GM12878 (cell line): ENCODE measurements around the gene PKP3. TPM values are rescaled to one million over a fixed set of nuclear protein-coding genes. Genes with fewer than 3 reads are reported as not detected.

Experiments used
- ATAC-seq: fragments of 200-7000 bp; cut with Tn5 transposase; 3 replicates; pipeline ENCODE4 v1.9.1; 2020; ENCODE audit warnings: mild to moderate bottlenecking, moderate library complexity
- BruUV-seq: library from RNA; stranded (reverse); fragments of 400-500 nt; replicated peaks from 2 replicates; lab custom pipeline; 2021; lab: Mats Ljungman, UMichigan
- CTCF ChIA-PET: fragments of 300-600 bp; sonication (Branson Sonifier 250); formaldehyde crosslinking; extraction: SDS; loops from one replicate; lab custom pipeline; 2021; ENCODE audit warnings: inconsistent platforms; lab: Yijun Ruan, JAX
- POLR2A ChIA-PET: fragments of 350-600 bp; formaldehyde crosslinking; extraction: SDS; loops from one replicate; lab custom pipeline; 2021; ENCODE audit warnings: inconsistent platforms; lab: Charles Lee
- RAD21 ChIA-PET: fragments of 300-600 bp; sonication (Branson Sonifier 250); formaldehyde crosslinking; loops from one replicate; lab custom pipeline; 2023; ENCODE audit warnings: antibody characterized with exemption; ENCODE audit not compliant: unreplicated experiment; lab: Charles Lee
- SMC1A ChIA-PET: fragments of 300-600 bp; sonication (Branson Sonifier 250); formaldehyde crosslinking; loops from one replicate; lab custom pipeline; 2023; ENCODE audit not compliant: unreplicated experiment, uncharacterized antibody; lab: Charles Lee
- DNase-seq: peaks from one replicate; pipeline ENCODE4 v3.0.0-alpha.2; 2011; ENCODE audit warnings: low read depth, low spot score
- FAIRE-seq: peaks from 3 replicates; lab custom pipeline; 2011; peaks lifted over from hg19 to GRCh38; lab: Jason Lieb, UNC
- H2AFZ ChIP-seq: 2 replicates; pipeline ENCODE4 v1.6.0; 2011; ENCODE audit warnings: low read depth, low read length, control low read depth; ENCODE audit not compliant: control insufficient read depth
- H3K27ac ChIP-seq: 2 replicates; pipeline ENCODE4 v1.5.1; 2011; ENCODE audit warnings: control low read depth; ENCODE audit not compliant: control insufficient read depth, insufficient read depth
- H3K27me3 ChIP-seq, 2 experiments: replicated peaks in 1 of 2; 2 replicates each; pipeline versions ENCODE4 v1.6.0 to v1.6.1; 2011; ENCODE audit warnings: low read length in 1 of 2; ENCODE audit not compliant: control insufficient read depth in 2 of 2, insufficient read depth in 2 of 2
- H3K36me3 ChIP-seq, 2 experiments: 2 replicates each; pipeline ENCODE4 v1.5.1; 2011; ENCODE audit warnings: low read length in 1 of 2; ENCODE audit not compliant: control insufficient read depth in 2 of 2, insufficient read depth in 2 of 2
- H3K4me1 ChIP-seq: 2 replicates; pipeline ENCODE4 v1.6.1; 2011; ENCODE audit warnings: mild to moderate bottlenecking, low read length, moderate library complexity, mixed read lengths; ENCODE audit not compliant: control insufficient read depth, insufficient read depth
- H3K4me2 ChIP-seq: 2 replicates; pipeline ENCODE4 v1.6.0; 2011; ENCODE audit warnings: control low read depth; ENCODE audit not compliant: control insufficient read depth, insufficient read depth
- H3K4me3 ChIP-seq: fragments of 200-600 bp; sonication (generic); 2 replicates; pipeline ENCODE4 v1.5.1; 2016
- H3K79me2 ChIP-seq: 2 replicates; pipeline ENCODE4 v1.6.0; 2011; ENCODE audit warnings: low read length; ENCODE audit not compliant: control insufficient read depth, insufficient read depth
- H3K9ac ChIP-seq: 2 replicates; pipeline ENCODE4 v1.8.0; 2011; ENCODE audit warnings: low read length, control low read depth, mixed read lengths; ENCODE audit not compliant: control insufficient read depth, insufficient read depth
- H3K9me3 ChIP-seq: replicated peaks from 3 replicates; pipeline ENCODE4 v1.5.1; 2011; ENCODE audit warnings: mild to moderate bottlenecking, low read length; ENCODE audit not compliant: control insufficient read depth, insufficient read depth
- H4K20me1 ChIP-seq: 2 replicates; pipeline ENCODE4 v1.6.0; 2011; ENCODE audit not compliant: control insufficient read depth, insufficient read depth
- BRCA1 ChIP-seq: IDR thresholded peaks from 2 replicates; pipeline ENCODE4 v1.6.1; 2011; ENCODE audit warnings: low read depth, low read length, improper control_type of control experiment
- JUNB ChIP-seq: IDR thresholded peaks from 2 replicates; pipeline ENCODE4 v1.6.1; 2016; ENCODE audit warnings: antibody characterized with exemption, mild to moderate bottlenecking
- MTA3 ChIP-seq: IDR thresholded peaks from 2 replicates; pipeline ENCODE4 v1.6.1; 2012; ENCODE audit warnings: low read length, inconsistent platforms, borderline replicate concordance
- MXI1 ChIP-seq: fragments of 150-350 bp; IDR thresholded peaks from 2 replicates; pipeline ENCODE4 v1.6.1; 2011; ENCODE audit warnings: low read depth, mild to moderate bottlenecking, inconsistent platforms, low read length, improper control_type of control experiment
- WGBS: methylation state at CpG from one replicate; pipeline ENCODE4 v1.1.6; 2016; ENCODE audit warnings: low lambda C conversion rate; ENCODE audit not compliant: insufficient replicate concordance, insufficient coverage; ENCODE audit errors: missing lambda C conversion rate; 5-methylcytosine and 5-hydroxymethylcytosine counted together
- in situ Hi-C: fragments of 300-500 bp; cut with MboI; formaldehyde crosslinking; loops from 9 replicates; pipeline ENCODE4 v1.14.3; 2018; ENCODE audit warnings: mixed read lengths
- intact Hi-C: fragments of 100-400 bp; cut with micrococcal nuclease; formaldehyde crosslinking; loops from one replicate; pipeline ENCODE4 v1.14.2; 2022; ENCODE audit not compliant: unreplicated experiment
- polyA plus RNA-seq, 11 experiments: library from polyadenylated mRNA; depleted of rRNA in 4 of 11; unstranded in 6 of 11; stranded (reverse) in 5 of 11; fragments of >200 nt; fragmentation: Nextera tagmentation in 4 of 11; fragmentation: Illumina TruSeq in 1 of 11; extraction: Ambion mirVana in 4 of 11; extraction: Trizol in 1 of 11; gene quantifications; 1 replicate in 1 of 11; 2 replicates in 10 of 11; pipeline versions ENCODE4 v1.2.1 to v1.2.3, GENCODE V29; 2011 to 2016; ENCODE audit warnings: inconsistent platforms in 2 of 11, missing spikeins in 2 of 11, low read depth in 1 of 11
- total RNA-seq, 4 experiments: library from RNA; depleted of rRNA in 3 of 4; stranded (reverse); fragments of >200 nt in 3 of 4; fragmentation: Illumina TruSeq in 1 of 4; extraction: Trizol in 1 of 4; gene quantifications; 2 replicates each; pipeline versions ENCODE4 v1.2.1 to v1.2.3, GENCODE V29; 2013 to 2021
- TF ChIP-seq, protein P1 (sequence below): fragments of 450-650 bp; formaldehyde crosslinking; IDR thresholded peaks from 2 replicates; pipeline ENCODE4 v1.5.0; 2022; ENCODE audit warnings: mild to moderate bottlenecking, missing genetic modification characterization
- TF ChIP-seq, protein P2 (sequence below): fragments of 450-650 bp; IDR thresholded peaks from 2 replicates; pipeline ENCODE4 v1.6.1; 2017; ENCODE audit warnings: mild to moderate bottlenecking, moderate library complexity
- TF ChIP-seq, protein P3 (sequence below): IDR thresholded peaks from 2 replicates; pipeline ENCODE4 v1.6.1; 2012; ENCODE audit warnings: low read depth, low read length, improper control_type of control experiment
- TF ChIP-seq, protein P4 (sequence below): IDR thresholded peaks from 2 replicates; pipeline ENCODE4 v1.6.1; 2011; ENCODE audit warnings: borderline replicate concordance, low read depth, mild to moderate bottlenecking, moderate library complexity, mixed read lengths, low read length; ENCODE audit not compliant: insufficient read depth; ENCODE audit errors: extremely low read length

PKP3 gene
- total and polyA plus RNA-seq, 10 of the 15 experiments (the other 5 are each of a cell fraction or from before 2014, with no cell fraction given), result 0.45 to 0.90 TPM; not detected in 8

DNA sequence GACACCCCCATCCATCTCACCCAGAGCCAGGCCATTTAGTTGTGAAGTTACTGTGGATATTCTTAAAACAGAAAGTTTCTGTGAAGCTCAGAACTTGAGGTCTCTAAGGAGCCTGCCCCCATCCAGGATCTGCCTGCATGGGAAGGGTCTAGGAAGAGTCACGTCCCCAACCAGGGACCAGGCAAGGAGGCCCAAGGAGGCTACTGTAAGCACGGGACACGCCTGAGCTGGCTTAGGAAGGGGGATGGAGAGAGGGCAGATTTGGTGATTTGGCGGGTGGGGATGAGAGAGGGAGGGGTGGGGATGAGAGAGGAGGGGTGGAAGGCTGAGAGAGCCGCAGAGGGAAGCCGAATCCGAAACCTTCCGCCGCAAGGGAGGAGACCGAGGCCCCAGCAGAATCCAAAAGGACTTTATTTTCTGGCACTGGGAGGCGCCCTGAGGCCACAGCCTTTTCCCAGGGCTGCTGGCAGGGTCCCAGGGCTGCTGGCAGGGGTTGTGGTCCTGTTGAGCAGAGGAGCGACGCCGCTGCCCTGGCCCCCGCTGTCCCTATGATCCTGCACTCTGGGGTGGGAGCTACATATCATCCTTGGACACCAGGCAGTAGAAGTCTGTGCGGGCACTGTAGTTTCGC is 11.4 kb downstream of the PKP3 start (continued):
- TF ChIP-seq BRCA1 (no peak), MTA3 (no peak), MXI1 (no peak), JUNB (no peak)
- TF ChIP-seq, all 136 proteins: peak for 0

DNA sequence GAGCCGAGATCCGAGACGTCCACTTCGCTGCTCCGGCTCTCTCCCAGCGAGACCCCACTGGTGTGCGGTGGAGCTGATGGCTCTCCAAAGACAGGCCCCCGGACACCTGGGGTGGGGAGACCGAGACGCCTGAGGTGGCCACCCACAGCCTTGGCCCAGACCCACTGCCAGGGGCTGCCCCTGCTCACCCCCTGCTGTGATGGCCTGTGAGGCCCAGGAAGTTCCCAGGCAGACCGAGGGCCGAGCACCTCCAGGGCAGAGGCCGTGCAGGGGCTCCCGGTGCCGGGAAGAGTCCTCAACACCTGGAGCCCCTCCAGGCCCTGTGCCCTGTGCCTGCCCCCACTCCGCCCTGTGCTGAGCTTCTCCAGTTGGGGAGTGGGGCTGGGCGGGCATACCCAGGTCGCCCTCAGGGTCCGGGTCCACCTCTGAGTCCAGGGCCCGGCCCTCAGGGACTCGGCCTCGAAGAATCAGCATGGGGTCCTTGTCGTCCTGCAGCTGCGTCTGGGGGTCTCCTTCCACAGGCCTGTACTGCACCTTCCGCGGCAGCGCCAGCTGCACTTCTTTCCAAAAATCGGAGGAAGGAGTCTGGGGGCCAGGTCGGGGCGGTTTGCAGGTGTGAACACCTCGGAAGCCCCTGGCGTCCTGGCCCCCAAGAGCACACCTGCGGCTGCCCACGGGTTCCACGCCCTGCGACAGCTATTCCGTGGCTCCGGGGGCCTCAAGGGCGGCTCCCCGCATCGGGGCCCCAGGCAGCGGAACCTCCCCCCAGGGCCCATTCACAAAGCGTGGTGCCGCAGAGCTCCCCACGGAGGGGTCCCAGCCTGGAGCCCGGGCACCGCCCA is 12.2 kb downstream of the PKP3 start:
- in situ Hi-C loops, result no loop called here
- no peak for FAIRE-seq
- ATAC-seq, result no peak
- TF ChIP-seq, protein P1, sequence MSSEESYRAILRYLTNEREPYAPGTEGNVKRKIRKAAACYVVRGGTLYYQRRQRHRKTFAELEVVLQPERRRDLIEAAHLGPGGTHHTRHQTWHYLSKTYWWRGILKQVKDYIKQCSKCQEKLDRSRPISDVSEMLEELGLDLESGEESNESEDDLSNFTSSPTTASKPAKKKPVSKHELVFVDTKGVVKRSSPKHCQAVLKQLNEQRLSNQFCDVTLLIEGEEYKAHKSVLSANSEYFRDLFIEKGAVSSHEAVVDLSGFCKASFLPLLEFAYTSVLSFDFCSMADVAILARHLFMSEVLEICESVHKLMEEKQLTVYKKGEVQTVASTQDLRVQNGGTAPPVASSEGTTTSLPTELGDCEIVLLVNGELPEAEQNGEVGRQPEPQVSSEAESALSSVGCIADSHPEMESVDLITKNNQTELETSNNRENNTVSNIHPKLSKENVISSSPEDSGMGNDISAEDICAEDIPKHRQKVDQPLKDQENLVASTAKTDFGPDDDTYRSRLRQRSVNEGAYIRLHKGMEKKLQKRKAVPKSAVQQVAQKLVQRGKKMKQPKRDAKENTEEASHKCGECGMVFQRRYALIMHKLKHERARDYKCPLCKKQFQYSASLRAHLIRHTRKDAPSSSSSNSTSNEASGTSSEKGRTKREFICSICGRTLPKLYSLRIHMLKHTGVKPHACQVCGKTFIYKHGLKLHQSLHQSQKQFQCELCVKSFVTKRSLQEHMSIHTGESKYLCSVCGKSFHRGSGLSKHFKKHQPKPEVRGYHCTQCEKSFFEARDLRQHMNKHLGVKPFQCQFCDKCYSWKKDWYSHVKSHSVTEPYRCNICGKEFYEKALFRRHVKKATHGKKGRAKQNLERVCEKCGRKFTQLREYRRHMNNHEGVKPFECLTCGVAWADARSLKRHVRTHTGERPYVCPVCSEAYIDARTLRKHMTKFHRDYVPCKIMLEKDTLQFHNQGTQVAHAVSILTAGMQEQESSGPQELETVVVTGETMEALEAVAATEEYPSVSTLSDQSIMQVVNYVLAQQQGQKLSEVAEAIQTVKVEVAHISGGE (CRISPR knock-in tag), result no peak
- TF ChIP-seq, protein P2, sequence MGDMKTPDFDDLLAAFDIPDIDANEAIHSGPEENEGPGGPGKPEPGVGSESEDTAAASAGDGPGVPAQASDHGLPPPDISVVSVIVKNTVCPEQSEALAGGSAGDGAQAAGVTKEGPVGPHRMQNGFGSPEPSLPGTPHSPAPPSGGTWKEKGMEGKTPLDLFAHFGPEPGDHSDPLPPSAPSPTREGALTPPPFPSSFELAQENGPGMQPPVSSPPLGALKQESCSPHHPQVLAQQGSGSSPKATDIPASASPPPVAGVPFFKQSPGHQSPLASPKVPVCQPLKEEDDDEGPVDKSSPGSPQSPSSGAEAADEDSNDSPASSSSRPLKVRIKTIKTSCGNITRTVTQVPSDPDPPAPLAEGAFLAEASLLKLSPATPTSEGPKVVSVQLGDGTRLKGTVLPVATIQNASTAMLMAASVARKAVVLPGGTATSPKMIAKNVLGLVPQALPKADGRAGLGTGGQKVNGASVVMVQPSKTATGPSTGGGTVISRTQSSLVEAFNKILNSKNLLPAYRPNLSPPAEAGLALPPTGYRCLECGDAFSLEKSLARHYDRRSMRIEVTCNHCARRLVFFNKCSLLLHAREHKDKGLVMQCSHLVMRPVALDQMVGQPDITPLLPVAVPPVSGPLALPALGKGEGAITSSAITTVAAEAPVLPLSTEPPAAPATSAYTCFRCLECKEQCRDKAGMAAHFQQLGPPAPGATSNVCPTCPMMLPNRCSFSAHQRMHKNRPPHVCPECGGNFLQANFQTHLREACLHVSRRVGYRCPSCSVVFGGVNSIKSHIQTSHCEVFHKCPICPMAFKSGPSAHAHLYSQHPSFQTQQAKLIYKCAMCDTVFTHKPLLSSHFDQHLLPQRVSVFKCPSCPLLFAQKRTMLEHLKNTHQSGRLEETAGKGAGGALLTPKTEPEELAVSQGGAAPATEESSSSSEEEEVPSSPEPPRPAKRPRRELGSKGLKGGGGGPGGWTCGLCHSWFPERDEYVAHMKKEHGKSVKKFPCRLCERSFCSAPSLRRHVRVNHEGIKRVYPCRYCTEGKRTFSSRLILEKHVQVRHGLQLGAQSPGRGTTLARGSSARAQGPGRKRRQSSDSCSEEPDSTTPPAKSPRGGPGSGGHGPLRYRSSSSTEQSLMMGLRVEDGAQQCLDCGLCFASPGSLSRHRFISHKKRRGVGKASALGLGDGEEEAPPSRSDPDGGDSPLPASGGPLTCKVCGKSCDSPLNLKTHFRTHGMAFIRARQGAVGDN, result no peak
- TF ChIP-seq, protein P3, sequence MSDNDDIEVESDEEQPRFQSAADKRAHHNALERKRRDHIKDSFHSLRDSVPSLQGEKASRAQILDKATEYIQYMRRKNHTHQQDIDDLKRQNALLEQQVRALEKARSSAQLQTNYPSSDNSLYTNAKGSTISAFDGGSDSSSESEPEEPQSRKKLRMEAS, result no peak
- TF ChIP-seq, protein P4, sequence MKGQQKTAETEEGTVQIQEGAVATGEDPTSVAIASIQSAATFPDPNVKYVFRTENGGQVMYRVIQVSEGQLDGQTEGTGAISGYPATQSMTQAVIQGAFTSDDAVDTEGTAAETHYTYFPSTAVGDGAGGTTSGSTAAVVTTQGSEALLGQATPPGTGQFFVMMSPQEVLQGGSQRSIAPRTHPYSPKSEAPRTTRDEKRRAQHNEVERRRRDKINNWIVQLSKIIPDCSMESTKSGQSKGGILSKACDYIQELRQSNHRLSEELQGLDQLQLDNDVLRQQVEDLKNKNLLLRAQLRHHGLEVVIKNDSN, result no peak

More for the DNA sequence above, 12.2 kb downstream of the PKP3 start:
- H3K79me2 ChIP-seq, result no peaks in the 10 kb centered on the region
- BruUV-seq, result TSS peak; percentile 53
- peak overlapping the region; percentile 68 for H2AFZ ChIP-seq
- H3K27ac ChIP-seq, result peak overlapping the region; percentile 44
- WGBS, result 72% methylated on average over 36 of the region's 47 CpGs
- ChIA-PET SMC1A (no interaction called here), RAD21 (interaction anchor here (0.9 to 2.4 kb wide), 3 partner anchors 35 to 42 kb away, joined by 3 to 17 read pairs (median 7); no protein-coding TSS in a partner anchor), CTCF (interaction anchor here (1.0 to 2.1 kb wide), 3 partner anchors 43 to 113 kb away, joined by 4 to 19 read pairs (median 4); partner anchors contain the start of gene PTDSS2), POLR2A (interaction anchor here (1.8 kb wide), 1 partner anchor 43 kb away, joined by 10 read pairs; no protein-coding TSS in a partner anchor)
- H3K36me3 ChIP-seq, result no peaks in the 10 kb centered on the region
- peaks cover 6% of the 10 kb centered on the region; the same call in 1 of the 2 replicates for H3K4me1 ChIP-seq
- H3K27me3 ChIP-seq, result no peaks in the 10 kb centered on the region
- peak overlapping the region; percentile 44; the same call in 1 of the 2 replicates for H3K4me3 ChIP-seq
- no peaks in the 10 kb centered on the region for H4K20me1 ChIP-seq
- H3K9me3 ChIP-seq, result no peaks in the 10 kb centered on the region
- peak overlapping the region; percentile 29; the same call in 1 of the 2 replicates for H3K9ac ChIP-seq
- no peak for DNase-seq
- peak overlapping the region; percentile 81 for H3K4me2 ChIP-seq
- intact Hi-C loops, result no loop called here
